CD1c-positive myeloid dendritic cell (primary cell): Measurements from ENCODE around the gene KRTAP4-11.
"Not testable (repeated sequence)": the region's sequence is repeated elsewhere in the genome, so short reads cannot be mapped to it uniquely, and the experiment has no call there.

Experiments
- DNase-seq: peaks from one replicate; pipeline ENCODE4 v3.0.0-alpha.2; 2016; ENCODE audit errors: extremely low spot score

The KRTAP4-11 gene

DNA sequence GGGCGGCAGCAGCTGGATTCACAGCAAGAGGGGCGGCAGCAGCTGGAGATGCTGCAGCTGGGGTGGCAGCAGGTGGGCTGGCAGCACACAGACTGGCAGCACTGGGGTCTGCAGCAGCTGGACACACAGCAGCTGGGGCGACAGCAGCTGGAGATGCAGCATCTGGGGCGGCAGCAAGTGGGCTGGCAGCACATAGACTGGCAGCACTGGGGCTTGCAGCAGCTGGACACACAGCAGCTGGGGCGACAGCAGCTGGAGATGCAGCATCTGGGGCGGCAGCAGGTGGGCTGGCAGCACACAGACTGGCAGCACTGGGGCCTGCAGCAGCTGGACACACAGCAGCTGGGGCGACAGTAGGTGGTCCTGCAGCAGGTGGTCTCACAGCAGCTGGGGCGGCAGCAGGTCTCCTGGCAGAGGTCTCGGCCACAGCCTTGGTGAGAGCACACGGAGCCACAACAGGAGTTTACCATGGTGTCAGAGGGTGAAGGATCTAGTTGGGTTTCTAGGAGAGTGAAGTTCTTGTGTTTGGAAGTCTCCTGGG lies at the start of gene KRTAP4-11:
TSS of gene KRTAP4-11 (minus strand) at position 528 of the 541 bp plus-strand sequence. CDS start at position 470, 58 bp downstream.
- not testable (repeated sequence) for DNase-seq

DNA sequence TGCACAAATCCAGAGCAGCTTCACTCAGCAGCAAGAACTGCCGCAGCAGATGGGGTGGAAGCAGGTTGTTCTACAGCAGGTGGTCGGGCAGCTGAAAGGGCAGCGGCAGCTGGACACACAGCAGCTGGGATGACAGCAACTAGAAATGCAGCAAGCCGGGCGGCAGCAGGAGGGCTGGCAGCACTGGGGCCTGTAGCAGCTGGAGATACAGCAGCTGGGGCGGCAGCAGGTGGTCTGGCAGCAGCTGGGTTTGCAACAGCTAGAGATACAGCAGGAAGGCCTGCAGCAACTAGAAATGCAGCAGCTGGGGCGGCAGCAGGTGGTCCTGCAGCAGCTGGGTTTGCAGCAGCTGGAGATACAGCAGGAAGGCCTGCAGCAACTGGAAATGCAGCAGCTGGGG lies 49.4 kb upstream of the KRTAP4-11 start:
- no peak for DNase-seq

DNA sequence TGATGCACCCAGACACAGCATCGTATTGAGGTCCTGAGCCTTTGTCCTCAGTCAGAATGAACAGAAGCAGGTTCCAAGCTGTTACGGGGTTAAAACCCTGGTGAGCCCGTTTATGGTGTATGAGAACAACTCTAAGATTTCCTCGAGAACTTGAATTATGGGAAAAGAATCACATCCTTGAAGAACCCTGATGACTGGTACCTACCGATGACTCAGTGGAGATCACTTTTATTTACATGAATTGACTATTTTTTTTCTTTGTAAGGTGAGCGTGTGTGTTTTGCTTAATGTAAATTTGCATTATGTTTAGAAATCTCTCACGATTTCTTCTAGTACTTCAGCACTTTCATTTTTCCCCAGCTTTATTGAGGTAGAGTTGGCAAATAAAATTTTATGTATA lies 45.7 kb upstream of the KRTAP4-11 start:
- no peak for DNase-seq

DNA sequence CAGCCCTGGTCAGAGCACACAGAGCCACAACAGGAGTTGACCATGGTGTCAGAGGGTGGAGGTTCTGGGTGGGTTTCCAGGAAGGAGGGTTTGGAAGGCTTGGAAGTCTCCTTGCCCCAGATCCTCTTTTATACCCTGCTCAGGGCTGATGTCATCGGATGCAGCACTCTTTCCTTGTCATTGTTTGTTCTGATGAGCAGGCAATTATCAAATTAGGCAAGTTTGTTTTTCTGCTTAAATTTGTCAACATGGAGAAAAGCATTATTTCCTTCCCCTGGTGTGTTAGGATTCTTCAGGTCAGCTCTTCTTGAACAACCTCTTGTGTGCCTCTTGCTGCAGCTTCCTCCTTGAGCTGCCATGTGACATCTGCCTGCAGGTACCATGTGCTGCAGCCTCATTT lies 42.5 kb upstream of the KRTAP4-11 start, which contains the start of gene KRTAP4-4:
TSS of gene KRTAP4-4 (minus strand) at position 101 of the 400 bp plus-strand sequence. CDS start at position 44, 57 bp downstream.
- no peak for DNase-seq

DNA sequence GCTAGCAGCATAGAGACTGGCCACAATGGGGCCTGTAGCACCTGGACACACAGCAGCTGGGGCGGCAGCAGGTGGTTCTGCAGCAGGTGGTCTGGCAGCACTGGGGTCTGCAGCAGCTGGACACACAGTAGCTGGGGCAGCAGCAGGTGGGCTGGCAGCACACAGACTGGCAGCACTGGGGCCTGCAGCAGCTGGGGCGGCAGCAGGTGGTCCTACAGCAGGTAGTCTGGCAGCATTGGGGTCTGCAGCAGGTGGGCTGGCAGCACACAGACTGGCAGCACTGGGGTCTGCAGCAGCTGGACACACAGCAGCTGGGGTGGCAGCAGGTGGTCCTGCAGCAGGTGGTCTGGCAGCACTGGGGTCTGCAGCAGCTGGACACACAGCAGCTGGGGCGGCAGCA lies 42.0 kb upstream of the KRTAP4-11 start:
- DNase-seq, result not testable (repeated sequence)

DNA sequence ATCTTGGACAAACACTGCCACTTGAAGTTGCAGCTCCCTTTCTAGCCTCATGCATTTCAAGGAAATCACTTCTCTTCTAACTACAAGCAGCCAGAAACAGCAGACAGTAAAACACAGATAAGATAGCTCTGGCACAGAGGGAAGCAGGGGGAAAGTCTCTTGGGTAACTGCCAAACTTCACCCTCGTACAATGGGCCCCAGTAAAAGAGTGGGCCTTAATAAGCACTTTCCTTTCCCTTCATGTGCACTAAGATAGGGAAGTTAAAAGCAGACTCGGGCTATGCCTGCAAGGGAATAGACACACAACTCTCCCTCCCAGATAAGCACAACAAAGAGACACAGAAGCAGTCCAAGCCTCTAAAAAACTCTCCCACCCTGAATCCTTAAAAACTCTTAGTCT lies 35.7 kb upstream of the KRTAP4-11 start:
- no peak for DNase-seq

DNA sequence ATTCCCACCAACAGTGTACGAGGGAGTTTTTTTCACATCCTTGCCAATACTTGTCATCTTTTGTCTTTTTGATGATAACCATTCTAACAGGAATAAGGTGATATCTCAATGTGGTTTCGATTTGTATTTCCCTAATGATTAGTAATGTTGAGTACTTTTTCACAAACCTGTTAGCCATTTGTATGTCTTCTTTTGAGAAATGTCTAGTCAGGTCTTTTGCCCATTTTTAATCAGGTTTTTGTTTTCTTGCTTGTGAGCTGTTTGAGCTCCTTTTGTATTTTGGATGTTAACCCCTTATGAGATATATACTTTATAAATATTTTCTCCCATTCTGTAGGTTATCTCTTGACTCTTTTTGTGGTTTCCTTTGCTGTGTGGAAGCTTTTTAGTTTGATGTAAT lies 33.4 kb upstream of the KRTAP4-11 start:
- DNase-seq, result no peak

DNA sequence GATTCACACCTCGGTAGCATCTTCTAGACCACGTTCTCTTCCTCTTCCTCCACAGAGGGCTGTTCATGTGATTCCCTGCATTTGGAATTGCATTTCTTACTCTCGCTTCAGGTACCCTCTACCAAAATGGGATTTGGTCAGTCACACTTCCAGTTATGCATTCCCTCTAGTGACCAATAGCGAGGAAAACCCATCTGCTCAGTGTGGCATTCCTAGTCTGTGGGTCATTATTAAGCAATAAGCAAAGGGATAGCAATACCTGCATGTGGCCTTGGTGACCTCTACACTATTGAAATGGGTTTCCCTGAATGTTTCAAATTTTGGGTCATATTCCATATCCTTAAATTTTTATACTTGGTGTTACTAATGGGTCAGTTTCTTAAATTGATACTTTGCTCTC lies 31.9 kb upstream of the KRTAP4-11 start:
- no peak for DNase-seq

DNA sequence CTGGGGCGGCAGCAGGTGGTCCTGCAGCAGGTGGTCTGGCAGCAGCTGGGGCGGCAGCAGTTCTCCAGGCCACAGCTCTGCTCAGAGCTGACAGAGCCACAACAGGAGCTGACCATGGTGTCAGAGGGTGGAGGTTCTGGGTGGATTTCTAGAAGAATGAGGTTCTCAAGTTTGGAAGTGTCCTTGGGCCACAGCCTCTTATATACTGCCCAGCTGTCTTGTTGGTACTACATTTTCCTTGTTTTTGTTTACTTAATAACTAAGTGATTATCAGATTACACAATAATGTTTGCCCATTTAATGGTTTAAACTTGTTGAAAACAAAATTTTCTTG lies 31.4 kb upstream of the KRTAP4-11 start, which contains the start of gene KRTAP4-5:
TSS of gene KRTAP4-5 (minus strand) at position 174 of the 334 bp plus-strand sequence. CDS start at position 116, 58 bp downstream.
- no peak for DNase-seq

DNA sequence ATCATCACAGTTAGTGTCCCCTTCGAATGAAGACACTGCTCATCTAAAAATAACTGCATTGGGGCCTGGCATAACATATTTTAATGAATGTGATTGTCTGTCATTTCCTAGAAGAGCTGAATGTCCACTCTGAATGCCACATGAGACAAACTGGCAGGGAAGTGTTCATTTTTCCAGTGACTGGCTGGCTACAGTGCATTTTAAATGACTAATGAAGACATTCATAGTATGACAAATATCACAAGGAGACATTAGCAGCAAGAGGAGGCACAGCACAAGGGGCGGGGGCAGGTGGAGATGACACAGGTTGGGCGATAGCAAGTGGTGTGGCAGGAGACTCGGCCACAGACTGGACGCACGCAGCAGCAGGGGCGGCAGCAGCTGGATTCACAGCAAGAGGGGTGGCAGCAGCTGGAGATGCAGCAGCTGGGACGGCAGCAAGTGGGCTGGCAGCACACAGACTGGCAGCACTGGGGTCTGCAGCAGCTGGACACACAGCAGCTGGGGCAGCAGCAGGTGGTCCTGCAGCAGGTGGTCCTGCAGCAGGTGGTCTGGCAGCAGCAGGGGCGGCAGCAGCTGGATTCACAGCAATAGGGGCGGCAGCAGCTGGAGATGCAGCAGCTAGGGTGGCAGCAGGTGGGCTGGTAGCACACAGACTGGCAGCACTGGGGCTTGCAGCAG lies 30.9 kb upstream of the KRTAP4-11 start:
- not testable (repeated sequence) for DNase-seq

DNA sequence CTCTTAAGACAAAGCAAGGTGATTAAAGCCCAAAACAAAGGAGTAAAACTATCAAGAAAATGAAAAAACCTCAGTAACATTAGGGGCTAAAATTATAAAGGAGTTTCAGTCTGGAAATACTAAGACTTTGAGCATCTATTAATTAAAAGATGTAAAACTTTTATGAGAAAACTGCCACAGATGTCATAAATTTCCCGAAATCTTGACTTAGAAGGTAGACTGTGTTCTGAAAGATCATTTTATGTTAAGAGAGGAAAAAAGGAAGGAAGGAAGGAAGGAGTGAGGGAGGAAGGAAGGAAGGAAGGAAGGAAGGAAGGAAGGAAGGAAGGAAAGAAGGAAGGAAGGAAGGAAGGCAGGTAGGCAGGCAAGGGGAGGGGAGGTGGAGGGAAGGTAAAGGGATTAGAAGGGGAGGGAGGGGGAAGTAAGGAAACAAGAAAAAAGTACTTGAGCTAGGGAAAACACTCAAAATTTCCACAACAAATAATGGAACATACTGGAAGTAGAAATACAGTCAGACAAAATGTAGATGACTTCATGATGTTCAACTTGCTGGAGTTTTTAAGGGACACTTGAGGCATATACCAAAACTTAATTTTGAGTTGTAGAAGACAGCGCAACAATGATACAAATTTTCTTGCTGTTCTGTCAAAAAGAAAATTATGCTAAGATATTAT lies 29.5 kb upstream of the KRTAP4-11 start:
- DNase-seq, result no peak

DNA sequence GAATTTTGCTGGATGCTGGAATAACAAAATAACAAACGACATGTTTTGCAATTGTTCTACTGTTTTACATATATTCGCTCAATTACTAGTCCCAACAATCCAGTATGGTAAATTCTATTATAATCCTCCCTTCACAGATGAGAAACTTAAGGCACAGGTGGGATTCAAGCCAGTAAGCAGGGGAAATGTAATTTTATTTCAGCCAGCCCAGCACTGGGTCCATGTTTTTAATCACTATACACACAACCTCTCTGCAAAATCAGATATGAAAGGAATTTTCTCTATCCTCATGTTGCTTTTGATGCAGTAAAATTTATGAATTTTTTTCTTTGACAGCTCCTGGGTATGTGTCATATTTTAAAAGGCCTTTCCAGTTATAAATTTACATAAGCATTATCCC lies 27.1 kb upstream of the KRTAP4-11 start:
- no peak for DNase-seq

DNA sequence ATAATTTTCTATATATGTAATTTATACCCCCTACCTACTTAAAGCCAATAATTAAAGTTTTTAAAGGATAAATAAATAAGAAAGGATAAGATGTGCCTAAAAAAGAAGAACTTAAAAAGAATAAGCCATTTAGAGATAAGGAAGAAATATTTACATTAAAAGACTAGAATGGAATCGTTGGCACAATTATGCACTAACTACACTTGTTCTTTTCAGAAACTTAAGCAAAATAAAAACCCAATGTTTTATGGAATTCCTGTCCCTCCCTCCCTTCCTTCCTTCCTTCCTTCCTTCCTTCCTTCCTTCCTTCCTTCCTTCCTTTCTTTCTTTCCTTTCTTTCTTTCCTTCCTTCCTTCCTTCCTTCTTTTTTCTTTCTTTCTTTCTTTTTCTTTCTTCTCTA lies 26.7 kb upstream of the KRTAP4-11 start:
- no peak for DNase-seq

DNA sequence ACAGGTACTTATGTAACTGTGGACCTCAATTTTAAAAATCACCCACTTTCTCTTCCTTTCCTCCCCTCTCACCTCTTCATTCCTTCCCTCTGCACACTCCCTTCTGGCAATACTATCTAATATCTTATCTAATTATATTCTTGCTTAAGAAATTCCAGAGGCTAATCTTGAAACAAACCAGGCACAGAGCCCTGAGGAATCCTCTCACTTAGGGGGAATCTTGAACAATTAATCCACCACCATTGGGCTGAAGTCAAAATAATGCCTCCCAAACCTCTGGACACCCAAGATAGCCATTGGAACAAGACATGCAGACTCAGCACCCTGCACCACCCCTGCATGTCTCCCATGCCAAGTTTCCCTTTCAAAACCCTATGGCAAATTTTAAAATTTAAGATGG lies 23.2 kb upstream of the KRTAP4-11 start:
- DNase-seq, result no peak

DNA sequence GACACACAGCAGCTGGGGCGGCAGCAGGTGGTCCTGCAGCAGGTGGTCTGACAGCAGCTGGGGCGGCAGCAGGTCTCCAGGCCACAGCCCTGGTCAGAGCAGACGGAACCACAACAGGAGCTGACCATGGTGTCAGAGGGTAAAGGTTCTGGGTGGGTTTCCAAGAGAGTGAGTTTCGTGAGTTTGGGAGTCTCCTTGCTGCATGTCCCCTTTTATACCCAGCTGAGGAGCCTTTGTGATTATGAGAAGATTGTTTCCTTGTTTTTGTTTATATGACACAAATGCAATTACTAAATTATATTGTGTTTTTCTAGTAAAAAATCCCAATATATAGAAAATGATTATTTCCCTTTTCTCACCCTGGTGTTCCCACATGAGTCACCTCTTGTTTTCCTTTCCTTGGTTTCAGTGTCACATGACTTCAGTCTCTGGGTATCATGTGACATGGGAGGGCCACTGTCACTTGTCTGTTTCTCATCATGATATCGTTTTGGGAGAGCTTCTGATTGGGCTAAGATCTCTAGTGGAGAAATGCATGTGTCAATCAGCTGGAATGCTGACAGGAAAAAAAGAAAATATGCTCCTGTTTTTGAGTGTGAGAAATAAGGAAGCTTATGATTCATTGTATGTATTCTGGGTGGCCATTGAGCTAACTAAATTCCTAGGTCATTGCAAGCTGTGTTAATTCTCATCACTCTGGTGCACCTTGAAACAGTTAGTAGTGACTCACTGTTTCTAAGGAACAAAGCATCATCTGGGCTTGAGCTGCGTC lies 22.4 kb upstream of the KRTAP4-11 start, which contains the start of gene KRTAP4-6:
TSS of gene KRTAP4-6 (minus strand) at position 185 of the 772 bp plus-strand sequence. CDS start at position 128, 57 bp downstream.
- peak; percentile 20 for DNase-seq

DNA sequence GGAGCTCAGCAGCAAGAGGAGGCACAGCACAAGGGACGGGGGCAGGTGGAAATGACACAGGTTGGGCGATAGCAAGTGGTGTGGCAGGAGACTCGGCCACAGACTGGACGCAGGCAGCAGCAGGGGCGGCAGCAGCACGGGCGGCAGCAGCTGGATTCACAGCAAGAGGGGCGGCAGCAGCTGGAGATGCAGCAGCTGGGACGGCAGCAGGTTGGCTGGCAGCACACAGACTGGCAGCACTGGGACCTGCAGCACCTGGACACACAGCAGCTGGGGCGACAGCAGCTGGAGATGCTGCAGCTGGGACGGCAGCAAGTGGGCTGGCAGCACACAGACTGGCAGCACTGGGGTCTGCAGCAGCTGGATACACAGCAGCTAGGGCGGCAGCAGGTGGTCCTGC lies 21.7 kb upstream of the KRTAP4-11 start:
- not testable (repeated sequence) for DNase-seq

DNA sequence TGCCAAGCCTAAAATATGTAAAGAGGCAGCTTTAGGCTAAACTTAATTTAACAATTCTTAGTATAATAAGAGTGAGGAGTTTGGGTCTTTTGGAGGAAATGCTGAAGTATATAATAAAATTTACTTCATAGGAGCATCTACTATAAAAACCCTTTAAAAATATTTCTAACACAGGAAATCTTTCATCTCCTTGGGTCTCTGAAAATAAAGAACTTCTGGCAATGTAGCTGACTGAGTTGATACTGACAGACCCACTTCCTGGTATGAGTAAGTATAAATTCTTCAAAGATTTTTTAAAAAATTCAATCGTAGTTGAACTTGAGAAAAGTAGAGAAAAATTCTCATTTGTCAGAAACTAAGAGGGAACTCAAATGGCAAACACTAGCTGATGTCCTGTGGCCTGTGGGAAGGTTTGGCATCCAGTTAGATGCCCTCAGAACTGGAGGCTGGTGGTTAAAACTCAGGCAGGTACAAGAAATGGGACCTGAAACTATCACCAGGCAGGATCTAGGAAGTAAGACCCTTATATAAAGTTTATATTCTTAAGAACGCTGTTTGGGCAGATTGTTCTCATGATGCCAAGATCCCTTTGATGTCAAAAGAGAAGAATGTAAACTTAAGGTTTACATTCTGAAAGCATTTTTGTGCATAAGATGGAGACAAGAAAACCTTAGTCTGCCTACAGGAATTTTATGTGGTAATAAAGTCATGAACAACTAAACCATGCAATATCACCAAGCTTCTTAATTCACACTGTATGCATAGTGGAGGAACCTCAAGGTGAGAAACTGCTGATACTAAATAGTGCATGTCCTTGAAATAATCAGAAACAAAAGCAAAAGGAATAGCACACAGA lies 15.9 kb upstream of the KRTAP4-11 start:
- no peak for DNase-seq

DNA sequence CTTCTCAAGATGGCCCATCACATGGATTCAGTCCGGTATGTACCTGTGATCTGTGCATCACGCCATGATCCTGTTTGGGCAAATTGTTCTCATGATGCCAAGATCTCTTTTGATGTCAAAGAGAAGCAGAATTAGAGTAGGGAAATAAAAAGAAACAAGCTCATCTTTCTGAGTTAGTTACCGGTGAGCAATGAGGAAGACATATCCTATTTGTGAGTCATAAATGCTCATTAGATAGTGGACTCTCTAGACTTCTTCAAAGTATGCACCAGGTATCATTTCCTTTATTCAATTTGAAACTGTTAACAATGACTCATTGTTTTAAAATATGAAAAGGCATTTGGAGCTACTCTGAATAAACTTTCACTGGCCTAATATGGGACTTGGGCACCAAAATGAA lies 13.8 kb upstream of the KRTAP4-11 start:
- DNase-seq, result peak; percentile 8

DNA sequence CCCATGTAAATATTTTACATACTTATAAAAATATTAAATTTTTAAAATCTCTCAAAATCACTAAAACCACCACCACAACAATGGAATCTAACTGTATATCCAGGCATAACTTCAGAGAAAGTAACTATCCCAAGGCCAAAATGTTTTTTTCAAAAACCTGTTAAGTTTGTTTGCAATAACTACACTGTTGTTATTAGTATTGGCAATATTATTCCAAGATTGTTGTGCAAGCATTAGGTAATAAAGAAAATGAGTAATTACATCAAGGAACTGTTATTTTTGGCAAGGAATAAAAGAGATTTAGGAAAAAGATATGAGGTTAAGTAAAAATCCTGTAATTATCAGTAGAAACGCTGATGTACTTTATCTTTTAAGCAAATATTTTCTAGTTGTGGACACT lies 9.2 kb upstream of the KRTAP4-11 start:
- no peak for DNase-seq

DNA sequence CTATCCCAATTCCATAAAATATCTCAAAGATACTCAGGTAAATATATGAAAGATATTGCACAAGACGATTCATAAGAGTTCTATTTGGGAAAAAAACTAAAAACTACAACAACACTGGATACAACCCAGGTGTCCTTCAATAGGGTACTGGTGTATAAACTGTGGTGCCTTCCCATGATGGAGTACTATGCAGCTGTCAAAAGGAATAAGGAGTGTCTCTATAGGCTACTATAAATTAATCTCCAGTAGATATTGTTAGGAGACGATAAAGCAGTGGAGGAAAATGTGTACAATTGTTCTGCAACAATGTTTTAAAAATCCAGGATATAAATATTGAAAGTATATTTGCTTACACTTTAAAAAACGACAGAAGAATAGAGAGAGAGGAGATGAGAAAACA lies 8.2 kb upstream of the KRTAP4-11 start:
- DNase-seq, result no peak

DNA sequence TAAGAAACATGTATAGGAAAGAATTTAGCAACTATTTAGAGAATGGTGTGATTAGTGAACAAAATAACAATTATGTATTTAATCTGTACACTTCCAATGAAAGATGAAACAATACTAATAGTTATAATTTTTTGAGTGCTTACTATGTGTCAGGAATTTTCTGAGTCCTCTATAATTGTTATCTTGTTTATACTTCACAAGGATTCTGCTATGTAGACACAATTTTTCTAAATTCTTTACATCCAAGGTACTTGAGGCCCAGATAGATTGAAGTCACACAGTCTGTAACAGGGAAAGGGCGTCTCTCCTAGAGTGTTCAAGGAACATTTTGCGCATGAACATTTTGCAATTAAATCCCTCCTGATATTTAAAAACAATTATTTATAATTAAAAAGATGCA lies 6.9 kb upstream of the KRTAP4-11 start:
- no peak for DNase-seq
